IPS-NIHi7 (cell line): ENCODE results near the gene TMEM175.
"Not testable (repeated sequence)": the region's sequence is repeated elsewhere in the genome, so short reads cannot be mapped to it uniquely, and the experiment has no call there.

Experiments
- DNase-seq: peaks from one replicate; pipeline ENCODE4 v3.0.0; 2012; ENCODE audit warnings: mixed read lengths; ENCODE audit errors: extremely low spot score

Gene TMEM175

GRCh38 chr4:988726-989721 is 56.8 kb downstream of the TMEM175 start:
- no peak for DNase-seq

GRCh38 chr4:989722-990471 is 57.6 kb downstream of the TMEM175 start:
- DNase-seq = no peak

GRCh38 chr4:990746-991367 is 58.6 kb downstream of the TMEM175 start:
- no peak for DNase-seq

- DNase-seq = no peak
Measured at GRCh38 chr4:991451-992296, 59.4 kb downstream of the TMEM175 start.

- no peak for DNase-seq
Measured at GRCh38 chr4:992297-993110, 60.2 kb downstream of the TMEM175 start.

GRCh38 chr4:993111-994029 is 61.1 kb downstream of the TMEM175 start, which contains the start of gene SLC26A1:
Gene SLC26A1, minus strand, starts transcription at chr4:993404. Its CDS starts 1,701 bp downstream, at chr4:991703.
- DNase-seq = no peak

- no peak for DNase-seq
Measured at GRCh38 chr4:995311-996026, 63.2 kb downstream of the TMEM175 start.

- no peak for DNase-seq
Measured at GRCh38 chr4:996030-996996, 64.1 kb downstream of the TMEM175 start.

- no peak for DNase-seq
Measured at GRCh38 chr4:996997-997374, 64.7 kb downstream of the TMEM175 start.

- no peak for DNase-seq
Measured at GRCh38 chr4:997375-998071, 65.3 kb downstream of the TMEM175 start.

GRCh38 chr4:998096-998691 is 65.9 kb downstream of the TMEM175 start:
- DNase-seq = no peak

- DNase-seq = not testable (repeated sequence)
Measured at GRCh38 chr4:999240-999863, 67.1 kb downstream of the TMEM175 start.

GRCh38 chr4:999882-1000425 is 67.7 kb downstream of the TMEM175 start:
- no peak for DNase-seq

GRCh38 chr4:1000686-1001260 is 68.5 kb downstream of the TMEM175 start:
- no peak for DNase-seq

GRCh38 chr4:1001561-1002130 is 69.4 kb downstream of the TMEM175 start:
- DNase-seq = no peak
